Effector memory CD4-positive, alpha-beta T cell (primary cell): Measurements from ENCODE around the gene GRAMD1A.

Experiments
- DNase-seq, 3 donors: peaks; one replicate each; pipeline ENCODE4 v3.0.0-alpha.2; 2020
- H3K27ac ChIP-seq: 2 replicates; pipeline ENCODE4 v1.7.0; 2013; ENCODE audit warnings: mild to moderate bottlenecking, low read length, moderate library complexity; ENCODE audit not compliant: insufficient read depth, poor library complexity, severe bottlenecking
- H3K27me3 ChIP-seq: replicated peaks from 2 replicates; pipeline ENCODE4 v1.7.0; 2013; ENCODE audit warnings: mild to moderate bottlenecking, low read length; ENCODE audit not compliant: insufficient read depth, control insufficient read depth, poor library complexity, severe bottlenecking
- H3K36me3 ChIP-seq: 2 replicates; pipeline ENCODE4 v1.7.0; 2013; ENCODE audit warnings: mild to moderate bottlenecking, low read length, moderate library complexity; ENCODE audit not compliant: control insufficient read depth, insufficient read depth
- H3K4me1 ChIP-seq: 2 replicates; pipeline ENCODE4 v1.7.0; 2013; ENCODE audit warnings: low read length, mild to moderate bottlenecking; ENCODE audit not compliant: control insufficient read depth, insufficient read depth, poor library complexity, severe bottlenecking
- H3K4me3 ChIP-seq: 2 replicates; pipeline ENCODE4 v1.7.0; 2013; ENCODE audit warnings: low read length, low read depth, mild to moderate bottlenecking; ENCODE audit not compliant: insufficient read depth, poor library complexity, severe bottlenecking
- H3K9me3 ChIP-seq: 2 replicates; pipeline ENCODE4 v1.7.0; 2013; ENCODE audit warnings: mild to moderate bottlenecking, low read length, moderate library complexity; ENCODE audit not compliant: control insufficient read depth

GRAMD1A gene

GRCh38 chr19:35019144-35019543, 19.0 kb downstream of the GRAMD1A start:
- H3K27ac ChIP-seq: no peak overlapping the region
- no peaks in the 10 kb centered on the region for H3K9me3 ChIP-seq
- peaks cover 21% of the 10 kb centered on the region for H3K4me1 ChIP-seq
- peaks cover 87% of the 10 kb centered on the region for H3K36me3 ChIP-seq
- no peaks in the 10 kb centered on the region for H3K27me3 ChIP-seq
- no peak overlapping the region for H3K4me3 ChIP-seq
- DNase-seq: no peak

DNA sequence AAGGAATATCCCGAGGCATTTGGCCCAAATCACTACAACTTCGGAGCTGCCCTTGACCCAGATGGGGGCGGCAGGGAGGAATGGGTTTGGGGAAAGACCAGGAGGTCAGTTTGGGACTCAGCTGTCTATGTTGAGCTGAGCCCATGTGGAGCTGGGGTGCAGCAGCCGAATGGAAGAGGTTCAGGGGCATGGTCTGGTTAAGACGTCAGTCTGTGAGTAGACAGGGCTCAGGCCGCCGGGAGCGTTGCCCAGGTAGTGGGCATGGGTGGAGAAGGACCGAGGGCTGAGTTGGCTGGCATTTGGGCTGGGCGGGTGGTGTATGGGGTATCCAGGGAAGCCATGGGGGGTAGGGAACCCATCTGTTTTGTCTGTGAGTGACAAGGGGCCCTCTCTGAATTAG, 20.9 kb downstream of the GRAMD1A start:
- Histone ChIP-seq H3K36me3 (peaks cover 96% of the 10 kb centered on the region), H3K27ac (no peak overlapping the region)

DNA sequence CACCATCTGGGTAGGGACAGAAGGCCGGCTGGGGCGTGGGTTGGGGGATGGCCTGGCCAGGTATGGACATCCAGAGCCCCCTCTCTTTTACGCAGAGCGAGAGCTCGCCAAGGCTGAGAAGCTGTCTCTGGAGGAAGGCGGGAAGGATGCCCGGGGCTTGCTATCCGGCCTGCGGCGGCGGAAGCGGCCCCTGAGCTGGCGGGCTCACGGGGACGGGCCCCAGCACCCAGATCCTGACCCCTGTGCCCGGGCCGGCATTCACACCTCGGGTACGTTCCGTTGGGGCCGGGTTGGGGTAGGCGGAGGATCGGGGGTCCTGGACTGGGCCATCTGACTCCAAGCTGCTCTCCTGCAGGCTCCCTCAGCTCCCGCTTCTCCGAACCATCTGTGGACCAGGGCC, 21.5 kb downstream of the GRAMD1A start:
- Histone ChIP-seq H3K36me3 (peaks cover 97% of the 10 kb centered on the region), H3K27me3 (no peaks in the 10 kb centered on the region), H3K9me3 (no peaks in the 10 kb centered on the region), H3K4me1 (no peaks in the 10 kb centered on the region), H3K27ac (no peak overlapping the region), H3K4me3 (no peak overlapping the region)
- DNase-seq: no peak

More for the DNA sequence above, 20.9 kb downstream of the GRAMD1A start:
- Histone ChIP-seq H3K27me3 (no peaks in the 10 kb centered on the region), H3K4me1 (peaks cover 2% of the 10 kb centered on the region), H3K9me3 (no peaks in the 10 kb centered on the region), H3K4me3 (no peak overlapping the region)
- no peak for DNase-seq

- DNase-seq: no peak
- no peaks in the 10 kb centered on the region for H3K27me3 ChIP-seq
- peaks cover 93% of the 10 kb centered on the region for H3K36me3 ChIP-seq
- H3K4me1 ChIP-seq: no peaks in the 10 kb centered on the region
- H3K4me3 ChIP-seq: no peak overlapping the region
- H3K9me3 ChIP-seq: no peaks in the 10 kb centered on the region
- H3K27ac ChIP-seq: no peak overlapping the region
These were observed 22.3 kb downstream of the GRAMD1A start for GRCh38 chr19:35022460-35022859.

- H3K27ac ChIP-seq: no peak overlapping the region
- no peak for DNase-seq
These were observed 23.3 kb downstream of the GRAMD1A start for GRCh38 chr19:35023428-35023827.

DNA sequence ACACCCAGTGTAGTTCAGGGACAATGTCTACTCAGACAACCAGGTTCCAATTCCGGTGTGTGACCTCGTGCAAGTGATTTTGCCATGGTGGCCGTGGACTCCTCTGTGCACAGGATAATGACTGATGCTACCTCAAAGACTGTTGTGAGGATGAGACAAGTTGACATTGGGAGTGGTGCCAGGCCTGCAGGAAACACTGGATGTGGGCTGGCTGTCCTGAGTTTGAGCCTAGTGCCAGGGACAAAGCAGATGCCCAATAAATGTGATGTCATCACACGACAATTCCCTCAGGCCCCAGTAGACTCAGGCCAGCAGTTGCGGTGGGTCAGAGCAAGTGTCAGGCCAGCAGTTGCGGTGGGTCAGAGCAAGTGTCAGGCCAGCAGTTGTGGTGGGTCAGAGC, 24.0 kb downstream of the GRAMD1A start:
- no peaks in the 10 kb centered on the region for H3K4me1 ChIP-seq
- H3K27me3 ChIP-seq: no peaks in the 10 kb centered on the region
- no peak overlapping the region for H3K4me3 ChIP-seq
- peaks cover 86% of the 10 kb centered on the region for H3K36me3 ChIP-seq
- H3K9me3 ChIP-seq: no peaks in the 10 kb centered on the region
- H3K27ac ChIP-seq: no peak overlapping the region
- DNase-seq: no peak

More at GRCh38 chr19:35023428-35023827, 23.3 kb downstream of the GRAMD1A start:
- no peaks in the 10 kb centered on the region for H3K4me1 ChIP-seq
- peaks cover 92% of the 10 kb centered on the region for H3K36me3 ChIP-seq
- H3K27me3 ChIP-seq: no peaks in the 10 kb centered on the region
- H3K4me3 ChIP-seq: no peak overlapping the region
- H3K9me3 ChIP-seq: no peaks in the 10 kb centered on the region

- no peaks in the 10 kb centered on the region for H3K27me3 ChIP-seq
- H3K27ac ChIP-seq: no peak overlapping the region
- H3K4me1 ChIP-seq: peaks cover 5% of the 10 kb centered on the region
- peaks cover 68% of the 10 kb centered on the region for H3K36me3 ChIP-seq
- no peak overlapping the region for H3K4me3 ChIP-seq
- DNase-seq: no peak
- no peaks in the 10 kb centered on the region for H3K9me3 ChIP-seq
These were observed 25.8 kb downstream of the GRAMD1A start for GRCh38 chr19:35025969-35026368.

DNA sequence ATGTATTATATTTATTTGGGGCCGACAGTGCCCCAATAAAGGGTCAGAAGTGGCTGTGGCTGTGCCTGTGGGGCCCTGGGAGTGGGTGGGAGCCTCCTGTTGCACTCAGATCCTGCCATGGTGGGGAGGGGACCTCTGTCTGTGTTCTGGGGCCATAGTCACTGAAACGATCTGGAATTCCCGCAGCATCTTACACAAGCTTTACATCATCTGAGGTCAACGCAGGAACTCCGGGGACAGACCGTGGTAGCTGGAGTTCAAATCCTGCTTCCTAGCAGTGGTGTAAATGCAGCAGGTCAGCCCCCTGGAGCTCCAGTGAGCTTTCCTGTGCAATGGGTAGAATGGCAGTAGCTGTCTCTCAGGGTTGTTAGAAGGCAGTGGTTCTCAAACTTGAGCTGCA, 26.3 kb downstream of the GRAMD1A start:
- Histone ChIP-seq H3K4me1 (peaks cover 10% of the 10 kb centered on the region), H3K9me3 (no peaks in the 10 kb centered on the region), H3K36me3 (peaks cover 64% of the 10 kb centered on the region), H3K4me3 (no peak overlapping the region), H3K27ac (no peak overlapping the region), H3K27me3 (no peaks in the 10 kb centered on the region)
- DNase-seq: no peak

- Histone ChIP-seq H3K9me3 (no peaks in the 10 kb centered on the region), H3K27me3 (no peaks in the 10 kb centered on the region), H3K4me1 (peaks cover 10% of the 10 kb centered on the region), H3K27ac (no peak overlapping the region), H3K4me3 (no peak overlapping the region), H3K36me3 (peaks cover 58% of the 10 kb centered on the region)
- no peak for DNase-seq
These were observed 26.9 kb downstream of the GRAMD1A start for GRCh38 chr19:35027009-35027408.

- Histone ChIP-seq H3K27me3 (no peaks in the 10 kb centered on the region), H3K4me3 (no peak overlapping the region)
These were observed 27.9 kb downstream of the GRAMD1A start for GRCh38 chr19:35027851-35028599.

More at GRCh38 chr19:35027851-35028599, 27.9 kb downstream of the GRAMD1A start:
- no peak overlapping the region for H3K27ac ChIP-seq
- peaks cover 47% of the 10 kb centered on the region for H3K36me3 ChIP-seq
- peaks cover 10% of the 10 kb centered on the region for H3K4me1 ChIP-seq
- no peak for DNase-seq
- no peaks in the 10 kb centered on the region for H3K9me3 ChIP-seq
